HG03039 (cell line): ENCODE results near the gene KRIT1.
"Not testable (repeated sequence)": the region's sequence is repeated elsewhere in the genome, so short reads cannot be mapped to it uniquely, and the experiment has no call there.

Experiments
- ATAC-seq: cut with Tn5 transposase; IDR thresholded peaks from one replicate; pipeline ENCODE4 v1.9.1; 2021; ENCODE audit warnings: mild to moderate bottlenecking, moderate library complexity; ENCODE audit not compliant: unreplicated experiment

Gene KRIT1

GRCh38 chr7:92245487-92246359 is at the start of gene KRIT1, which contains the start of gene ANKIB1:
KRIT1 (minus strand) TSS chr7:92245914; CDS start chr7:92242135, 3,779 bp downstream.
ANKIB1 (plus strand) TSS chr7:92245974; CDS start chr7:92294979, 49,005 bp downstream.
- ATAC-seq: peak; percentile 77

- no peak for ATAC-seq
Observed at GRCh38 chr7:92295391-92295790, 49.7 kb upstream of the KRIT1 start.

DNA sequence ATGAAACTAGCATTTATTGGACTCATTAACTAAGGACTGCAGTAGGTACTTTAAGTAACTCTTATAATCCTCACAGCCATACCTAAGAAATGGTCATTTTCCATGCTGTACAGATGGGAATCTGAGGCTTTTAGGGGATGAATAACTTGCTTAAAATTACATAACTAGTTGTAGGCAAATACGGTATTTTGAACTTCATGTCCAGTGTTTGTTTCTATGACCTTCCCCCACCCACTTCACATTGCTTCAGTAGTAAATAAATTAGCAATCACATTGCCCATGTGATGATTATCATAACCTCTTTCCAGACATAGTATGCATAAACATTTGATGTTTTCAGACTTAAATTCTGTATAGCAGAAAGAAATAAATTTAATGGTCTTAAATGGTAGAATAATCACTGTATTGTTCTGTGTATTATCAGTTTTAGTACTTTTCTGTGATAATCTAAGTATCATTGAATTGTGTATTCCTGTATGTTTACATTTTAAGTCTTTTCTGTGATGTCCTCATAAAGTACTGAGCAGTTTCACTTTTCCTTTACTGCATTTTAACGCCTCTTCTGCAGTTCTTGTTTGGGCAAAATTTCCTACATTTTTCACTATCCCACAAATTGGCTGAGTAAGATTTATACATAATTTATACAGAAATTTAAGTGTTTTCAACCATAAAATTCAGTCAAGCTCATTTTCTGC is 48.3 kb upstream of the KRIT1 start:
- no peak for ATAC-seq

DNA sequence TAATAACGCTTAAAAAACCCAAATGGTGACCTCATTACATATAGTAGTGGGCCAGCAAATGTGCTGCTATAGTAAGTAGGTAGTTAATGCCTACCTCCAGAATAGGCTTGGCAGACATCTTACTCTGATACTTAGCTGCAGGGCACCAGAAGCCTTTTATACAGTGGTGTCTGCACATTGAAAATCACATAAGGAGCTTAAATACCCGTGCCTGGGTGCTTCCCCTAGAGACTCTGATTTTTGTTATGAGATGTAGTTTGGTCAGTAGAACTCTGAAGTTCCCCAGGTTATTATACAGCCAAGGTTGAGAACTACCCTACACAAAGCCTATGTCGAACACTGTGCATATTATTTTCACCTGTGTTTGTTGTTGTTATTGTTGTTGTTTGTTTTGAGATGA is 47.3 kb upstream of the KRIT1 start:
- ATAC-seq: no peak

GRCh38 chr7:92289321-92289720 is 43.6 kb upstream of the KRIT1 start:
- no peak for ATAC-seq

GRCh38 chr7:92282930-92283329 is 37.2 kb upstream of the KRIT1 start:
- no peak for ATAC-seq

DNA sequence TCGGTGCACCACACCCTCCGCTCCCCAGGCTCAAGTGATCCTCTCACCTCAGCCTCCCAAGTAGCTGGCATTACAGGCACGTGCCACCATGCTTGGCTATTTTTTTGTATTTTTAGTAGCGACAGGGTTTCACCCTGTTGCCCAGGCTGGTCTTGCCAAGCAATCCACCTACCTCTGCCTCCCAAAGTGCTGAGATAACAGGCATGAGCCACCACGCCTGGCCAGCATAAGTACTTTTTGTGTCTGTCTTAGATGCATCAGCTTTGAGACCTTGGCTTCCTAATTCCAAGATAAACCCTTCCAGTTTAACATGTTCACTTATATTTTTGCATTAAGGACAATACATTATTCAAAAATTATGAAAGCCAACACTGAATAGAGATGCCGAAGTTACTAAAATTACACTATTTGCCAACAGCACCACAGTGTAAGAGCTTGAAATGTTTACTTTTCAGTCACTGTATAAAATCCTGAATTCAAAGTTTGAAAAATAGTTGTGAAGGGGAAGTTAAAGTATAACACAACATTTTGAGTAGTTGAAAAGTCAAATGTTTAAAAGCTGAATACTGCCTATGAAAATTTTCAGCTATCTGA is 36.6 kb upstream of the KRIT1 start:
- ATAC-seq: no peak

DNA sequence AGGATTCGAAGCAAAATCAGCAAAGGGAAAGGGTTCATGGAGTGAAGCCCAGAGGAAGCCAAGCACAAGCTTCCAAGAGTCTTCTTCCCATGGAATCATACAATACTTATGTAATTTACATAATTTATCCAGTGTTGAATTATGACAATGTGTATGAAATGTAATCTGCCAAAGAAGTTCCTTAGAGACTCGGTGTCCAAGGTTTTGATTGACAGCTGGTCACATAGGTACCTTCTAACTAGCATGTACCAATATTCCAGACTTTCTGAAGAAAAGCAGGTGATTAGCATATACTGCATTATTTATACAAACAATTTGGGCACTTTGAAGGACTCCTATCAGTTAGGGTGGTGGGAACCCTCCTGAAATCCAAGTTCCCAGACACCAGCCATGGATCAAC is 35.3 kb upstream of the KRIT1 start:
- no peak for ATAC-seq

DNA sequence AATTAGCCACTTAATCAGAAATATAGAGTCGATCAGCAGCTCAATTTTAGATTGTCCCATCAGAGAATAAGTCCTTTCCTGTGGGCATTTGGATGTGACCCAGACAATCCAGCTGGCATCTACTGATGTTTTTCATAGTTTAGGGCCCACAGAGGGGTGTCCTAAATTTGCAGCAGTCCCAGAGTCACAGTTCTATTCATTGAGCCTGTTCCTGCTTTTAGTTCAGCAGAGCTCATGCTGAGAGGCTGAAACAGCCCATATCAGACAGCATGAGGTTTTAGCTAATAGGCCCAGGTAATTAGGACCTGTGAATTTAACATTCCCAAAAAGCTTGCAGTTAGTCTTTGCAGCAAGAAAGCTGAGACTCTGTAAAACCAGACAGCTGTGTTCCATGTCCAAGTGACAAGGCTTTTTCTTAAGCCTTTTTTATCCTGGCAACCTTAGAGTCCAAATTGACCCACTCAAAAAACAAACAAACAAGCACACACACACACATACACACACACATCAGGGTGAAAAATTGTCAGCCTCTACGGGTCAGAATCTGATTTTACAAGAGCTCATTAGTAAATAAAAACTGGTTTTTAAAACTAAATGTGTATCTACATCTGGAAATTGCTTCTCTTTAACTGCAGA is 33.8 kb upstream of the KRIT1 start:
- no peak for ATAC-seq

- peak; percentile 83 for ATAC-seq
Observed at GRCh38 chr7:92276460-92276864, 30.7 kb upstream of the KRIT1 start.

DNA sequence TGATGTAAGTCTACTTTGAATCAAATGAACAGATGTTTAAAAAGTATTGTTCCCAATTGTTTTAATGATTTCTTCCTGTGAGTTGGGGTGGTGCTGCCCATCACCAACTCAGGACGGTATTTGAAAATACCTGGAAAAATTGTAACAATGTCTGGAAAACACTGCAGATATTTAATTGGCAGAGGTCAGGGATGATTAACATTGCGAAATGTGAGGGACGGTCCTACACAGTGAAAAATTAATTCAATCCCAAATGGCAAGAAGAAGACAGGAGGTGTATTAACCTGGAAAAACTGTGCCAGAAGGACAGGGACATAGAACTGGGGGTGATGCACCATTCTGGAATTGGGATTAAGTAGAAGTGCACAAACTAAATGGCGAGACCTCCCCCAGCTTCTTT is 29.6 kb upstream of the KRIT1 start:
- no peak for ATAC-seq

GRCh38 chr7:92268921-92269320 is 23.2 kb upstream of the KRIT1 start:
- ATAC-seq: no peak

- ATAC-seq: no peak
Observed at GRCh38 chr7:92266415-92267241, 20.9 kb upstream of the KRIT1 start.

DNA sequence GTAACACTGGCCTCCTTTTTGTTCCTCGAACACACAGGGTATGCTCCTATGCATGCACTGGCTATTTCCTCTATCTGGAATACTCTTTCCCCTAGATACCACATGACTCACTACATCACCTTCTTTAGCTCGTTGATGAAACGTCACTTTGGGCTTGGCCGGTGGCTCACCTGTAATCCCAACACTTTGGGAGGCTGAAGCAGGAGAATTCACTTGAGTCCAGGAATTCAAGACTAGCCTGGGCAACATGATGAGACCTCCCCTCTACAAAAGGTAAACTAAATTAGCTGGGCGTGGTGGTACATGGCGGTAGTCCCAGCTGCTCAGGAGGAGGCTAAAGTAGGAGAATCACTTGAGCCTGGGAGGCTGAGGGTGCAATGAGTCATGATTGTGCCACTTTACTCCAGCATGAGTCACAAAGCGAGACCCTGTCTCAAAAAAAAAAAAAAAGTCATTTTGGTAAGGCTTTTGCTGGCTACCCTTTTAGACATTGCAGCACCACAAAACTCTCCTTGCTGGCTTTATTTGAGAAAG is 14.6 kb upstream of the KRIT1 start:
- ATAC-seq: no peak

DNA sequence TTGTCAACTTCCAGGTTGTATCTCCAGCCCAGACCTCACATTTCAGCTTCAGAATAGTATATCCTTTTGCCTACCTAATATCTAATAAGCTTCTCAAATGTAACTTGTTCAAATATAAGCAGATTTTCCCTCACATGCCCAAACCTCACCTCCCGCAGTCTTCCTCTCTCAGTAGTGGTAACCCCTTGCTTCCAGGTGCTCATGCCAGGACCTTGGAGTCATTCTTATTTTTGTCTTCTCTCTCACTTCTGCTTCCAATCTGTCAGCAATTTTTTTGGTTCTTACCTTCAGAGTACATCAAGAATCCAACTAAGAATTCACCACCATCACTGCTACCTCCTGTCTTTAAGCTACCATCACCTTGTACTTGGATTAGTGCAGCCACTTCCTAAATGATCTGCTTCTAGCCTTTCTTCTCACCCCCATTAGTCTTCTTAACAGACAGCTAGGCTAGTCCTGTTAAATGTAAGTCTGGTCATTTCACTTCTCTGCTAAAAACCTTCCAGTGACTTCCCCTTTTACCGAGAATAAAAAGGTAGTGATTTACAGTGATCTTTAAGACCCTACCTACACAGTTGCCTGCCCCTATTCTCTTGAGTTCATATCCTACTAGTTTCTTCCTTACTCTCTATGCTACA is 14.0 kb upstream of the KRIT1 start:
- ATAC-seq: no peak

DNA sequence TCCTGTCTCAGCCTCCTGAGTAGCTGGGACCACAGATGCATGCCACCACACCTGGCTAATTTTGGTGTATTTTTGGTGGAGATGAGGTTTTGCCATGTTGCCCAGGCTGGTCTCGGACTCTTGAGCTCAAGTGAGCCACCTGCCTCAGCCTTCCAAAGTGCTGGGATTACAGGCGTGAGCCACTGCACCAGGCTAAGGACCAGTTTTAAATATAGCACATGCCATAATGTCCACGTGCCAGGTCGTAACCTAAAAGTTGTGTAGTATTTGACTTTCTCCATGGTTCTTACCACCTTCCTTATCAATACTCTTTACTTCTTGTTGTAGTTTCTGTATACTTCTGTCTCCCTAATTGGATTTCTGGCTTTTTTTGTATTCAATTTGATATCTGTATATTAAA is 13.3 kb upstream of the KRIT1 start:
- ATAC-seq: no peak

- no peak for ATAC-seq
Observed at GRCh38 chr7:92255308-92255707, 9.6 kb upstream of the KRIT1 start.

DNA sequence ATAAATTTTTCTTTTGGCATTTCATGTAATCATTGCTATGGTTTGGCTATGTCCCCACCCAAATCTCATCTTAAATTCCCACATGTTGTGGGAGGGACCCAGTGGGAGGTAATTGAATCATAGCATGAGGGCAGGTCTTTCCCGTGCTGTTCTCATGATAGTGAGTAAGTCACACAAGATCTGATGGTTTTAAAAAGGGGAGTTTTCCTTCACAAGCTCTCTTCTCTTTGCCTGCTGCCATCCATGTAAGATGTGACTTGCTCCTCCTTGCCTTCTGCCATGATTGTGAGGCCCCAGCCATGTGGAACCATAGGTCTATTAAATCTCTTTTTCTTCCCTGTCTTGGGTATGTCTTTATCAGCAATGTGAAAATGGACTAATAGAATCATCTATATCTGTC is 9.1 kb upstream of the KRIT1 start:
- ATAC-seq: not testable (repeated sequence)

GRCh38 chr7:92253251-92253650 is 7.5 kb upstream of the KRIT1 start:
- no peak for ATAC-seq

DNA sequence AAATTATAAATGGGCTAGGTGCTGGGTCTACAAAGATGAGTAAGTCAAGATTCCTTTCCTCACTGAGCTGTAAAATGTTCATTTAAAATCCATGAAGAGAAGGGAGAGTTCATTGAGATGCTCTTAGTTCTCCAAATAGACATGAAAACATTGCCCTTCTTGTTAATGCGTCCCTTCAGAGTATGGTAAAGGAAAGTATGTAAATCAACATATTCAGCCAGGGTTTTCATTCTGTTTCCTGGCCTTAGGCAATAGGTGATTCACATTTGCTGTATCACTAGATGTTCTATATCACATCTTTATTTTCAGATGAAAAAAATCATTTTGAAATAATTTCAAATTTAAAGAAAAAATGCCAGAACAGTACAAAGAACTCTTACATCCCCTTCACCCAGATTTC is 5.5 kb upstream of the KRIT1 start:
- no peak for ATAC-seq
